SK-N-MC (cell line): ENCODE results near the gene RASSF3.
"Not testable (repeated sequence)": the region's sequence is repeated elsewhere in the genome, so short reads cannot be mapped to it uniquely, and the experiment has no call there.

ENCODE experiments used
- EZH2 ChIP-seq: fragments of 200-600 bp; sonication (generic); IDR thresholded peaks from one replicate; pipeline ENCODE4 v1.6.1; 2017; ENCODE audit warnings: antibody characterized with exemption
- FOXP2 ChIP-seq: optimal IDR thresholded peaks from 2 replicates; pipeline ENCODE3; 2011; ENCODE audit warnings: mild to moderate bottlenecking, moderate library complexity; ENCODE audit not compliant: insufficient read depth; ENCODE audit errors: extremely low read length, control extremely low read depth
- POLR2AphosphoS5 ChIP-seq: IDR thresholded peaks from 2 replicates; pipeline ENCODE4 v1.6.1; 2012; ENCODE audit warnings: mild to moderate bottlenecking, low read depth, low read length, borderline replicate concordance

GRCh38 chr12:64626588-64626987 lies 16.3 kb downstream of the RASSF3 start:
- not testable (repeated sequence) for TF ChIP-seq EZH2, FOXP2, POLR2AphosphoS5
